Tibial nerve (tissue), 4 donors: Measurements from ENCODE around the gene FAM81B. TPM values are rescaled to one million over a fixed set of nuclear protein-coding genes. Genes with fewer than 3 reads are reported as not detected.

Experiments
- DNase-seq, 2 donors: peaks; one replicate each; pipeline ENCODE4 v3.0.0-alpha.2; 2019; ENCODE audit warnings: low spot score in 2 of 2
- H3K27ac ChIP-seq, 4 donors: fragments of 200-600 bp; sonication (generic) in 3 of 4; one replicate each; pipeline ENCODE4 v1.5.1; 2017 to 2019; ENCODE audit warnings: mild to moderate bottlenecking in 1 of 4
- H3K27me3 ChIP-seq, 2 donors: fragments of 200-600 bp; sonication (generic) in 1 of 2; one replicate each; pipeline versions ENCODE4 v1.5.1 to v1.6.0; 2017 to 2019
- H3K36me3 ChIP-seq, 3 donors: fragments of 200-600 bp; sonication (generic); one replicate each; pipeline ENCODE4 v1.5.1; 2018 to 2019
- H3K4me1 ChIP-seq, 4 donors: fragments of 200-600 bp; sonication (generic) in 3 of 4; one replicate each; pipeline ENCODE4 v1.5.1; 2017 to 2019
- H3K4me3 ChIP-seq, 4 donors: fragments of 200-600 bp; sonication (generic) in 3 of 4; one replicate each; pipeline ENCODE4 v1.5.1; 2017 to 2019; ENCODE audit warnings: mild to moderate bottlenecking in 1 of 4, moderate library complexity in 1 of 4
- H3K9me3 ChIP-seq, 4 donors: fragments of 200-600 bp; sonication (generic) in 3 of 4; one replicate each; pipeline ENCODE4 v1.5.1; 2017 to 2019
- CTCF ChIP-seq, 5 experiments: fragments of 200-600 bp in 3 of 5; fragments of 450-650 bp in 2 of 5; sonication (generic) in 3 of 5; IDR thresholded peaks; one replicate each; pipeline ENCODE4 v1.5.1; 2016 to 2019; ENCODE audit warnings: antibody characterized with exemption in 5 of 5, mild to moderate bottlenecking in 3 of 5, moderate library complexity in 2 of 5
- EP300 ChIP-seq, 2 donors: sonication (generic); formaldehyde crosslinking; IDR thresholded peaks; one replicate each; pipeline ENCODE4 v1.6.1; 2017; ENCODE audit warnings: antibody characterized with exemption in 2 of 2, mild to moderate bottlenecking in 1 of 2
- POLR2A ChIP-seq, 2 donors: fragments of 450-650 bp; IDR thresholded peaks; one replicate each; pipeline ENCODE4 v1.6.1; 2017; ENCODE audit warnings: antibody characterized with exemption in 2 of 2, mild to moderate bottlenecking in 2 of 2, moderate library complexity in 2 of 2
- WGBS, 2 donors: methylation state at CpG; one replicate each; pipeline ENCODE4 v1.1.5; 2018; 5-methylcytosine and 5-hydroxymethylcytosine counted together
- total RNA-seq, 4 donors: library from RNA; depleted of rRNA; stranded (reverse); fragments of >200 nt; gene quantifications; one replicate each; pipeline ENCODE4 v1.1.0, GENCODE V29; 2016

Gene FAM81B
- total RNA-seq, 4 donors from 2014 or later: not detected

GRCh38 chr5:95439801-95440493, 48.8 kb downstream of the FAM81B start:
- H3K9me3 ChIP-seq: no peaks in the 10 kb centered on the region
- no peak overlapping the region for H3K4me3 ChIP-seq
- no peaks in the 10 kb centered on the region for H3K36me3 ChIP-seq
- TF ChIP-seq POLR2A (IDR thresholded peaks at IDR 0.05) (no peak), EP300 (IDR thresholded peaks at IDR 0.05) (no peak), CTCF (IDR thresholded peaks at IDR 0.05) (no peak)
- no peak overlapping the region for H3K27ac ChIP-seq
- no peak for DNase-seq
- H3K27me3 ChIP-seq: no peaks in the 10 kb centered on the region
- 22 to 25% methylated on average over 6 of the region's 6 CpGs for WGBS, 2 donors
- no peaks in the 10 kb centered on the region for H3K4me1 ChIP-seq

- TF ChIP-seq EP300 (IDR thresholded peaks at IDR 0.05): no peak
- TF ChIP-seq CTCF (IDR thresholded peaks at IDR 0.05): no peak
- no peak for TF ChIP-seq POLR2A (IDR thresholded peaks at IDR 0.05)
- H3K27ac ChIP-seq: no peak overlapping the region
- no peak overlapping the region for H3K4me3 ChIP-seq
- no peaks in the 10 kb centered on the region for H3K27me3 ChIP-seq
- no peaks in the 10 kb centered on the region for H3K36me3 ChIP-seq
- WGBS, 2 donors: 47 to 52% methylated on average over 10 of the region's 10 CpGs
- H3K4me1 ChIP-seq: no peaks in the 10 kb centered on the region
- DNase-seq: no peak
- no peaks in the 10 kb centered on the region for H3K9me3 ChIP-seq
Measured at GRCh38 chr5:95440825-95441224, 49.7 kb downstream of the FAM81B start.

GRCh38 chr5:95441636-95442035, 50.5 kb downstream of the FAM81B start:
- Histone ChIP-seq H3K9me3 (no peaks in the 10 kb centered on the region), H3K4me1 (no peaks in the 10 kb centered on the region), H3K27me3 (no peaks in the 10 kb centered on the region), H3K27ac (no peak overlapping the region), H3K36me3 (no peaks in the 10 kb centered on the region), H3K4me3 (no peak overlapping the region)
- DNase-seq: no peak
- TF ChIP-seq POLR2A (IDR thresholded peaks at IDR 0.05) (no peak), CTCF (IDR thresholded peaks at IDR 0.05) (no peak), EP300 (IDR thresholded peaks at IDR 0.05) (no peak)
- whole genome bisulfite sequencing, 2 donors: 67 to 68% methylated on average over 2 of the region's 2 CpGs

GRCh38 chr5:95445442-95445841, 54.3 kb downstream of the FAM81B start:
- Histone ChIP-seq H3K4me3 (no peak overlapping the region), H3K9me3 (no peaks in the 10 kb centered on the region), H3K27ac (no peak overlapping the region), H3K4me1 (no peaks in the 10 kb centered on the region), H3K27me3 (no peaks in the 10 kb centered on the region), H3K36me3 (no peaks in the 10 kb centered on the region)
- WGBS, 2 donors: 79 to 88% methylated on average over 2 of the region's 2 CpGs
- TF ChIP-seq EP300 (IDR thresholded peaks at IDR 0.05) (no peak), CTCF (IDR thresholded peaks at IDR 0.05) (no peak), POLR2A (IDR thresholded peaks at IDR 0.05) (no peak)
- no peak for DNase-seq

GRCh38 chr5:95445995-95446394, 54.8 kb downstream of the FAM81B start:
- no peak for DNase-seq
- no peak for TF ChIP-seq EP300 (IDR thresholded peaks at IDR 0.05)
- TF ChIP-seq CTCF (IDR thresholded peaks at IDR 0.05): no peak
- no peak for TF ChIP-seq POLR2A (IDR thresholded peaks at IDR 0.05)
- 60 to 69% methylated on average over 2 of the region's 2 CpGs for WGBS, 2 donors

More at GRCh38 chr5:95445995-95446394, 54.8 kb downstream of the FAM81B start:
- H3K27me3 ChIP-seq: no peaks in the 10 kb centered on the region
- H3K4me3 ChIP-seq: no peak overlapping the region
- no peaks in the 10 kb centered on the region for H3K36me3 ChIP-seq
- no peak overlapping the region for H3K27ac ChIP-seq
- no peaks in the 10 kb centered on the region for H3K4me1 ChIP-seq
- no peaks in the 10 kb centered on the region for H3K9me3 ChIP-seq
